Activated T-cell treated with anti-CD3 and anti-CD28 coated beads for 48 hours (primary cell): ENCODE data around the gene MYOF.
"Not testable (repeated sequence)": the region's sequence is repeated elsewhere in the genome, so short reads cannot be mapped to it uniquely, and the experiment has no call there.

Experiments used
- DNase-seq: peaks from one replicate; pipeline ENCODE4 v3.0.0-alpha.2; 2020; ENCODE audit warnings: low read depth

The MYOF gene

DNA sequence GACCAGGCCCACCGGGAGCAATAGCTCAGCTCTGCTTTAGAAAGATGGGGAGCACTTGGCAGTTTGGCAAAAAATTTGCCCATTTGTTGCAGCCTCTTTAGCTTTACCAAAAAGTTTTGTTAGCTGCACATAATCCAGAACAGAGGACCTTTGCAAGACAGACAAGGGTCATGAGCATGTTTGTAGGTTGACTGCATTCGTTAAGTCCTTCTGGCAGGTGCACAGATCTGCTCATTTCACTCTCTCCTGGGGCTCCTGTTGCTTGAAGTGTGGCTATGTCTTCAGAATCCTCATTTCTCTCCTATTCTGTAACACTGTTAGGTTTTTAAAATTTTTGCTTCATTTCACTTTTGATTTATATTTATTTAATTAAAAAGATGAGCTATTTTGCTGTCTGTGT is 96.8 kb downstream of the MYOF start:
- no peak for DNase-seq

DNA sequence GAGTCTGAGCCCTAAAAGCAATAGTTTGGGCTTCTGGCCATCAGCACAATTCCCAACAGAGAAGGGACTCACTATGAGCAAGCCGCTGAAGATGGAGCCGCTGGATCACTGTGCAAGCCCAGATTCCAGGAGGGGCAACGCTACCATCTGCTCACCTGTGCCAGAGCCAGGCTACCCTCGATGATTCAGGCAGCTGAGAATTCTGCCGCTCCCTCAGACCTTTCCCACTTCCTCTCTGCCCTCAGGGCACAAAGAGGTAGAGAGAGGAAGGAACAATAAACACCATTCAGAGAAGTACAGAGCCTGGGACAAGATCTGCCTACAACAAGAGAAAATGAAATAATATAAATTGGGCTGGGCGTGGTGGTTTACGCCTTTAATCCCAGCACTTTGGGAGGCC is 98.1 kb downstream of the MYOF start:
- no peak for DNase-seq

DNA sequence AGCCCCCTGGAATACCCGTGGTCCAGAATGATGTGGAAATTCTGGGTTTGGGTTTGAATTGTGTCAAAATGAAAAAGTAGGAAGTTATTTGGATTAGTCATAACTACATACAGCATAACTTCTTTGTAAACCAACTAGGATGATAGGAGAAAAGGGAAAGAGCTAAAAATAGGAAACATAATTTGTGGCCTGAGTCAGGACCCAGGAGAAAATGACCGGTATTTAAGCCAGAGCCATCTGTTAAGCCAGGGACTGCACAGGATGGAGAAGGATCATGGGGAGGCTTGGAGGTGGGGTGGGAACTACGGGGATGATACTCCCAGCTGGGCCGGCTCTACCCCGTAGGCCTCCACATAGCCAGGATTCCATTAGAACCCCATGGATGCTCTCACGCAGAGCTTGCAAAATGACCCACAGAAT is 98.6 kb downstream of the MYOF start:
- no peak for DNase-seq

DNA sequence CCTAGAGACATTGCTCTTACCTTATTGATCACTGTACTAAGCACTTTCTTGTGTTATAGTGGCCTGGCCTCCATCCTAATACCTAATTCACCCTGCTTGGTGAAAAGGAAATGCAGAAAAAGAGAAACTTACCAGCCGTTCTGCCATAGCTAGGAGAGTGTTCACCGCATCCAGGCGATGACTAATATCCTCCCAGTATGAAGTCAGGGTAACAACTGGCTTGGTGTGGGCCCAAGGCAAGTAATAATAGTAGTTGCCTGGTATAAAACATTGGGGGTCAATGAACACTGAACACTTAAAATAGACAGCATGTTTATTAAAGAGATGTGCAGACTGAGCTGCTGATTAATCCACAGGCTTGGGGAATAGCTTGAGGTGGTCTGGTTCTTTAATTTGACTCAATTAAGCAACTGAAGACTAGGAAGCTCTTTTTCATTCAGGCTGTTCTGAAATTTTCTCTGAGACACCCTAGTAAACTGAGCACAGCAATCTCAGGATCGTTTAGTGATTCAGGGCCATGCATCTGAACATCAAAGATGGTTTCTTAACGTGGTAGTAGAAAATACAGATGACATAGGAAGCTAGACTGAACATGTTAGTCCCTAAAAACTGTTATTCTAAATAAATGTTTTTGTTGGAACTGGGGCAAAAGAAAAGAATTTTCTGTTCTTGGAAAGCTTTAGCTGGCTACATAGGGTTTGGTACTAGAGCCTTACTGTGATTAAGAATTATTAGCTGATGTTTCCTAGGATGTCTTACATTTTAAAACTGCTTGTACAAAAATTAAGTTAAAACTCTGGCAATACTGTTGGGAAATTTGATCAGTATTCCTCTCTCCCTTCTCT is 102.2 kb downstream of the MYOF start:
- peak; percentile 28 for DNase-seq

DNA sequence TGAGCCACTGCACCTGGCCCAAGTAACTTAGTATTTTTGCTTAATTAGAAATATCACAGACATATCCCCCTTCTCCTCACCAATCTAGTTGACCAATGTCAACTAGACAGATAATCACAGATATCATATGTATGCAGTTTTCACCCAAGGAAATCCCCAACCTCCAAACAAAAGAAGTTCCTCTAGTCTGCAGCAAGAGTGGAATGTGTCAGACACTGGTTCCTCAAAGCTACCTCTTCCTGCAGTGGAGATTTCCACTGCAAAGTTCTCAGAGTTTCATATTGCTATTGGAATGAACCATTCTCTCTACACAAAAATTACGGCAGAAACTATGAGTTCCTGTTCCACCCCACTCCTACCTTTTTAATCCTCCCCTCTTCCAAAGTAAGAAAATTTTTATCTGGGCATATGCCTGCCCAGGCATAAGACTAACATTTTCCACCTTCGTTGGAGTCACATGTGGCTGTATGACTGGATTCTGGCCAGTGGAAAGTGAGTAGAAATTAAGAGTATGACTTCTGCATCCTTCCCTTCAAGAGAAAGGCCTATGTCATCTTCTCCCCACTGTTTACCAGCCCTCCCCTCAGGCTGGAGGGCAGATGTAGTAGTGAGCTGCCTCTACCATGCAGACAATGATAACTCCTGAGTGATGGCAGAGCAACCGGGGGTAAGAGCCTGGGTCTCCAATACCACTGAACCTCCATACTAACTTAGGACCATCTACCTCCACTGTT is 103.0 kb downstream of the MYOF start:
- DNase-seq: peak; percentile 29

DNA sequence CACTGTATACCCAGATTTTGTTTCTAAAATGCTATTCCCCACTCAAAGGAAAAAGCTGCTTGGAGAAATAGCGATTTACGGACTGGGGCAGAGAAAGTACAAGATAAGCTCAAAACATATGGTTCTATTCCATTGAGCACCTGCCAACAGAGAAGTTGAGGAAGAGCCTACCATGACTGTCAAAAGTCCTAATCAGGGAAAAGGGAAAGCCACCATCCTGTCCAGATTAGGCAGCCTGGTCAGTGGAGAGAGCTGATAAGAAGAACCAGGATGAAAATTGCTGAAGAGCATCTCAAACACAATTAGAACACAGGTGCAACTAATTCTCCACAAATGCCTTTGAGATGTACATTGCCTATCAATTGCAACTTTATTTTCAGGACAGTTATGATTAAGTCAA is 104.1 kb downstream of the MYOF start:
- no peak for DNase-seq

DNA sequence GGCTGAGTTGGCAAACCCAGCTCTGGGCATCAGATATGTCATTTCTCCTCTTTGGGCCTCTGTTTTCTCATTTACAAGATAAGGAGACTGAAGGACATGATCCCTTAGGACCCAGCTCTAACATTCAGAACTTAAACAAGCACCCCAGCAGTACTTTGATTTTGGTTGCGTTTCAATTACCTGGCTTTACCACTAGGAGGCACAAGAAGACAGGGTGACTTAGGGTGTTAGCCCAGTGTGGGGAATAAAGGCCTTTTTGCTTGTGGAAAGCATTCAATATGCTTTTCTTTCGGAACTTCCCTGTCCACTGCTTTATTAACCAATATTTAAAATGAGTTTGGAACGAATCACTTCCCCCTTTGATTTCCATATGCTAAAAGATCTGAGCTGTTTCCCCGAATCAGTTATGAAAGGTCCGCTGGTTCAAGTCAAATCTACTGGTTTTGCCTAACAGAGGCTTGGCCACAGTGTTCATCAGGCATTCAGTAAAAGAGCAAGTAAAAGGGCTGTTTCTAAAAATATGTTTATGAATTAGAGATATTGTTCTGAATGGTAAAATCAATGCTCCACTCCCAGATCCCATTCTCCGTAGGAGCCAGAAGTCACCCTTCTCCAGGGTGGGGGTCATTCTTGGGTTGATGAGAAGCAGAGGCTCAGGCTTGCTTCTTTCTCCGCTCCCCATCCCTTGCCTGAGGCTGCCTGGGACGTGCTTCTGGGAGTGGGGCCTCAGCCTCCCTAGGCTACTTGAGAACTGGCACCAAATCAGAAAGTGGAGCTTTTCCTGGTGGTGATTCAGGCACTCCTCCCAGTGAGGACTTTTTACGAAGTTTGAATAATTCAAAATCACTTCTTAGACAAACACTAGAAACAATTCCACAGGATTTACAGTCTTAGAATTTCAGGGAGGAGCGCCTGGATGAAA is 105.5 kb downstream of the MYOF start:
- DNase-seq: no peak

DNA sequence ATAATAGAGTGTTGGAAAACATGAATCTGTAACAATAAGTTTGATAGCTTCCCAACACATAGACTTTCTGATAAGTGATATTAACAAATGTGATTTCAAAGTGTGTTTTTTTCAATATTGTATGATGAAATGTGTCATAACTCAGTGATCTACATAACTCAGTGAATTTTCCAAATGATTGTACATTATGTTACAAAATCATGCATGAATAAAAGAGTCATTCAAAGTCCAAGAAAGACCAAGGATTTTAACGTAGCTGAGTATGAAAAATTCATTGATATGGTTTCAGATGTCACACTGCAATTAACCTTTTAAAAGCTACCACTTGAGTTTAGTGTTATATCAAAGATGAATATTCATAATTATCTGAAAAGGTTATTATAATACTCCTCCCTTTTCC is 111.2 kb downstream of the MYOF start:
- no peak for DNase-seq

DNA sequence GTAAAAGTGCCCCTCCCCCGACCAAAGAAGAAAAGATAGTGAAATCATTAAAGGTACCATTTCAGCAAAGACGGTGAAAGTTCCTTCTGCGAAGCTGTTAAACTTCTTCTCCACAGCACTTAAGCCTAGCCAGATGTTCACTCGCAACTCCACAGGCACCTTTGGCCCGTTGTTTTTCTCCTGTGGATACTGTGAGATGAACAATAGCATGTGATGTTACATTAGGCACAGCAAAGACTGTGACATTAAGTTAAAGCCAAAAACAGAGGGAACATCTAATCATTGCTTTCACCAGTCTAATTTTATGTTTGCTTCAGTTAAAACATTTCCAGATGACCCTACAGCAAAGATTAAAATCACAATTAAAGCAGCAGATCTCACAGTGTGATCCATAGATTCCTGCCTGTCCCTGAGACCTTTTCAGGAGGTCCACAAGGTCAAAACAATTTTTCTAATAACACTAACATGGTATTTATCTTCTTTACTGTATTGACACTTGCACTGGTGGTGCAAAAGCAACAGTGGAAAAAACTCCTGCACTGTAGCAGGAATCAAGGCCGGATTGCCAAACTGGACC is 112.5 kb downstream of the MYOF start:
- no peak for DNase-seq

DNA sequence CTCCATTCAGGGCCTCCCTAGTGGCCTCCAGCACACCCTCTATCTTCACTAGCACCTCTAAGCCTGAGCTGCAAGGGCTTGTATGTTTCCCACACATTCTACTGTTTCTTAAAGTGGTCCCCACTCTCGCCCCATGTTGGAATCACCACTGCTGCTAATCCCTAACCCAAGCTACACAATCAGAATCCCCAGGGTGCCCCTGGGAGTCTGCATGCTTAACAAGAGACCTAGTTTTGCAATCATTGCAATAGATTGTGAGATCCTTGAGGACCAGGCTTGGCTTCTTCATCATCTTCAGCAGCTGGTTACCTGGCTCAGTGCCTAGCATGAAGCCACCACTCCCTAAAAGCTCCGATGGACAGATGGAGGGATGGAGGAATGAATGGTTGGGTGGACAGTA is 113.9 kb downstream of the MYOF start:
- DNase-seq: no peak

DNA sequence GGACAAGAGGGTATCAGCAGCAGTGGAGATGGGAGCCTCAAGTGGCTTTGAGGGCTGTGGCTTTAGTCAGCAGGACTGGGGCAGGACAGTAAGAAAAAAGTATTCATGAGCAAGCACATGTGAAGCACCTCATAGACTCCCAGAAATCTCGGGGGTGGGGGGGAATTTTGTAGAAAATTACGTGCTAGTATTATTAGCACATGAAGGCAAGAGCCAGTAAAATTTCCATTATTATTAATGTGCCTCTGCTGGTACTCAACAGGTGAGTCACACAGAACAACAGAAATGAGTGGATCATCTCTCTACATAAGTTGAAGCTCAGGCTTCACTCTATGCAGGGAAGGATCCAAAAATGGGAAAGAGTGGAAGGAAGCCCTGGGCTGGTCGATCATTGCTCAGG is 114.5 kb downstream of the MYOF start:
- DNase-seq: no peak

DNA sequence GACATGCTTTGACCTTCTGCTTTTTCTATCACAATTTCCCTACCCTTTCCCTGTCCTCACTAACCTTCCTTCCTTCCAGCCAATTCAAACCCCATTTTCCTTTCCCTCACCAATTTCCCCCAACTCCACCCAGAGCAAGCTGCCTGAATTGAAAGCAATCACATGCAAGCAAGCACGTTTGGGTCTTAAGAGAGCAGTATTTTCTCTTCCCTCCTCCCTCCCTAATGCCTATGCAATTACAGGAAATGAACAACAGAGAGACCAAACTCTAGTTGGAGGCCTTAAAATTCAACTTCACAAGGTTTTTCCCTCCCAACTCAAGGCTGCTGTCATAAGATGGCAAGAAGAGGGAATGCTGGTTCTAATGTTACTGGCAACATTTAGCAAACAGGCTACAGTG is 117.2 kb downstream of the MYOF start:
- no peak for DNase-seq

DNA sequence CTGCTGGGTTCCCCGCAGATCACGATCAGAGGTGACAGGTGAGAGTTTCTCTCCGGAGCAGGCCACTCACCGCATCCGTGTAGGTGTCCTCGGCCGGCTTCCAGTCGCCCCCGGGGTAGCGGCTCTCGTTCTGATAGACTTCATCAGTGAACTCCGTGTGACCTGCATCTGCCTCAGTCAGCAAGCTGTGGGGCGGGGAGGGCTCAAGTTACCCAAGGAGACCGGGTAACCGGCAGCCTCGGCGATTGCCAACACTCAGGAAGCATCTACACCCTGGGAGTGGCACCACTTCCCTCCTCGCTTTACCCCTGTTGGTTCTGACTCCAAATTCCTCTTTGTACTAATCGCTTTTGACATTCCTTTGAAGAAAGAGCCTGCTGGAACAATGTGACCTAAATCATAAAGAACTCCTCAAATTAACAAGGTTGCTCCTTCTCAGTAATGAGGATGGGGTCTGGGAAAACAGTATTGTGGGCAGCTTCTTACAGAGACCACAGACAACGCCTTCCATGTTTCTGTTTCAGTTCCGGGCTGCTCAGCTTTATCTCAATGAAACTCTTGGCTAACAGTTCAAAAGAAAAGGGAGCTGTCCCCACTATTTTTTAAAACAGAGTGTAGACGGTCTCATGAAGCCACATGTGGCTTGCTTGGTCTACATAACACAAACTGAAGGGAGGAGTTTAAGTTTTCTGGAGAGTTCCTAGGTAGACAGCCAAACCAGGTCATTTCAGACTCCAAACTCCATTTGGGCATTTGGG is 118.1 kb downstream of the MYOF start:
- DNase-seq: no peak

DNA sequence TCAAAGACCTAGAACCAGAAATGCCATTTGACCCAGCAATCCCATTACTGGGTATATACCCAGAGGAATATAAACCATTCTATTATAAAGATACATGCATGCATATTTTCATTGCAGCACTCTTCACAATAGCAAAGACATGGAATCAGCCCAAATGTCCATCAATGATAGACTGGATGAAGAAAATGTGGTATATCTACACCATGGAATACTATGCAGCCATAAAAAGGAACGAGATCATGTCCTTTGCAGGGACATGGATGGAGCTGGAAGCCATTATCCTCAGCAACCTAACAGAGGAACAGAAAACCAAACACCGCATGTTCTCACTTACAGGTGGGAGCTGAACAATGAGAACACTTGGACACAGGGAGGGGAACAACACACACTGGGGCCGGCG is 123.7 kb downstream of the MYOF start:
- DNase-seq: not testable (repeated sequence)

DNA sequence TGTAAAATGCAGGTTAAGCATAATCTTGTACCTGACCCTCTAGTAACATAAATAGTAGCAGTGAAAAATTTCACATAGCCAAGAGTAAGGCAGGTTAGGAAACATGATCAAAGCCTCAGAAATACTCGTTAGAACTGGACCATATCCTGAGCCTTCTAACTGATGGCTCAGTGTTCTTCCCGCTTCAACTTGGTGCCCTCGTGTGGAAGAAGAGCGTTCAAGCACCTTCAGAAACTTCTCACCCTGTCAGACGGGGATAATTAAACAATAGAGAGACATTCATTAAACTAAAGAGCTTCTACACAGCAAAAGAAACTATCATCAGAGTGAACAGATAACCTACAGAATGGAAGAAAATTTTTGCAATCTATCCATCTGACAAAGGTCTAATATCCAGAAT is 124.5 kb downstream of the MYOF start:
- no peak for DNase-seq

DNA sequence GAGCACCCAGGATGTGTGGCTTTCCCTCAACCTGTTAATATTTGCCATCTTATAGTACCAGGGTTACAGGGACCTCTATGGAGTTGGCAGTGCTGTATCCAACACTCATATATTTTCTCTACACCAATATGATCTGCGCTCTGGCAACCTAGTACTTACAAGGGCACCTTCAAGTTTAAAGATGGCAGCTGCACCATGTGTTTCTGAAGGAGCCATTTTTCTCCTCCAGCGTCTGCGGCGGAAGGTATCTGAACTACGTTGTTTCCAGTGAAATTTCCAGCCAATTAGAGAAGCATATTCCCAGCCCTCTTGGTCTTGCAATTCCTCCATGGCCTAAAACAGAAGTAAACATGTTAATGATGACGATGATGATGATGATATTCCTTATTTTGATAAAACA is 125.6 kb downstream of the MYOF start:
- no peak for DNase-seq

DNA sequence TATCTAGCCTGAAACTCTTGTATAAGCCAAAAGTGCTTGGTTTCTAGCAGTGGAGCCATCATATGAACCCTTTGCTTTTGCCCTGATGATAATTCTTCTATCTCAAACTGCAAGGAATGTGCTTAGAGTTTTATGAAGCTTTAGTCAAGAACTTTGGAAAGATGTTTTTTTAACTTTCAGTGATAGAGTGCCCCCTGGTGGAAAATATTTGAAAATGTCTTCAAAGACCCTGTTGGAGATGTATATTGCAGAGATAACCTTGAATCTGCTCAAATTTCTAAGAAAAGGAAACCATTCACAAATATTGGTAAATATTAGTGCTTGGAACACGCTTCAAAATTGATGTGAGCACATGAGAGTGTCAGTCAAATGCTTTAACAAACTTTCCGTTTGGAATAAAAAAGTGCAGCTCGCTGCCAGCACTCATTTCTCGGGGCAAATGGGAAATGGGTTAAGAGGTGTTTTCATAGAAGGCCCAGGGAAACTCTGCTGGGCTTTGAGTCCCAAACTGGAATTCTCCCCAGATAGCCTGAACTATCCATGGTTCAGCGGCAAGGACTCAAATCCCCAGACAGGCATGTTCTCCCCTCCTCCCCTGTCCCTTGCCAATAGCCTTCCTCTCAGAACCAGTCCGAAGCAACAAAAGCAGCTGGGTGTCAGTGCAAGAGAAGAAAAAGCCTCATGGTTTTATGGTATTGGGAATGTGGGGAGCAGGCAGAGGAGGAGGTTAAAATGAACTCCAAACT is 129.3 kb downstream of the MYOF start:
- no peak for DNase-seq

DNA sequence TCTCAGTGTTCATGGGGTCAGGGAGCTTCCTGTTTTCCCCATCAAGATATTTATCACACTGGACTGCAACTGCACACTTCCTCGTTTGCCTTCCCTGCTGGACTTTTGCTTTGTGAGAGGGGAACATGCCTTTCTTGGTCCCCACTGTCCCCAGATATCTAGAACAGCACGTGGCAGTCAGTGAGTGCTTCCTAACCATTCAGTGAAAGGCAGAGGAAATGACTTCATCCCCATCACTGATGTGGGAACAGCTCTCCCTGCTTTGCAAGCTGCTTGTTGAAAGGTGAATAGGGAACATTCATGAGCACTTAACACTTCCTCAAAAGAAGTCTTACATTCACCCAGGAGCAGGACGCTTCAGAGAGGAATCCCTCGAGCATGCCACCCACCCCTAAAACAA is 135.4 kb downstream of the MYOF start:
- DNase-seq: no peak

DNA sequence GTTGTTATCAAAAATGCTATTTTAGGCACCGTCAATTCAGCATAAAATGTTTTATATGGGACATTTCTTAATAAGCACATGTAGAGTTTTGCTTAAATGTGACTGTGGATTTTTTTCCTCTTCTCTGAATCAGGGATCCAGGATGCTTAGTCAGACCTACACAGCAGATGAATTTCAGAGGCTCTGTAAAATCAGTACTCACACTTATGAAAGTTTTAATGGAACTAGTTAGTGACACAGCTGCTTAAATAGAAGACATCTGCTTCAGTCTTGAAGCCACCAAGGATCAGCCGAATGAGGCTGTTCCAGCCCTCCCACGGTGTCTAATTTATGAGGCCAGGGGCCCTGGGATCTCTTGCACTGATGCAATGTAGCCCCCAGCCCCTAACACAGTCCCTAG is 136.0 kb downstream of the MYOF start:
- DNase-seq: no peak

DNA sequence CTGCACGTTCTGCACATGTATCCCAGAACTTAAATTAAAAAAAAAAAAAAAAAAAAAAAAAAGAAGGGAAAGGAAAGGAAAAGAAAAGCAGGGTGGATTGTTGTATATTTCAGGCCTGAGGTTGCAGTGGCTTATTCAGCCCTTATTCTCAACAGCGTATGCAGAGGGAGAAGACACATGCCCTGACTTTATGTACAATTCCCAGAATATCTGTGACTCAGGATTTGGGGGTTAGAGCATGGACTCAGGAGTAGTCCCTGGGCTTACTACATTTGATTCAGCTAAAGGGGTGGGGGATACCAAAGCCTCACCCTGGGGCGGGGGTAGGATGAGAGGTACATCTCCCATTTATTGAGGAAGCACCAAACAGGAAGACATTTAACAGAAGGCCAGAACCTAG is 137.4 kb downstream of the MYOF start:
- DNase-seq: no peak

DNA sequence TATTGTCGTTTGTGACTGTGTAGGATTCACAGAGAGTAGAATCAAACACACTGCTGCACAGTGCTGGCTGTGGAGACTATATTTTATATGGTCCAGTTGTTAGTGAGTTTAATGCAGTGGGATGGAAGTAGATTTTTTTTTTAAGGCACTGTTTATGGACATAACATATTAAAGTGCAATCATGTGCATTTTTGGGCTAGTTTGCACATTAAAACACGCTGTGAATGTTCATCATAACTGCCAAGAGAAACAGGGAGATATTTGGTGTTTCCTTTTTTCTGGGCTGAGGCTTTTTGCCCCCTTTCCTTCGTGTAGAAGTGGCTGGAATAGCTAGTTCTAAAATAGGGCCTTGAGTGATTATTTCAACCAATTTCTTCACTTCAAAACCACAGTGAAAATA is 139.2 kb downstream of the MYOF start:
- DNase-seq: no peak
